B cell (primary cell): ENCODE results near the gene PARD3B.

Source experiments
- CTCF ChIP-seq: fragments of 200-600 bp; IDR thresholded peaks from one replicate; pipeline ENCODE4 v1.8.0; 2022; ENCODE audit warnings: antibody characterized with exemption, mild to moderate bottlenecking
- EZH2 ChIP-seq: IDR thresholded peaks from 2 replicates; pipeline ENCODE4 v1.6.1; 2012; ENCODE audit warnings: borderline replicate concordance, low read depth, mild to moderate bottlenecking, moderate library complexity, low read length; ENCODE audit not compliant: insufficient read depth, poor library complexity, severe bottlenecking

GRCh38 chr2:205510345-205510744 lies 965.1 kb downstream of the PARD3B start:
- TF ChIP-seq EZH2 (no peak), CTCF (no peak)
